ENCODE results near the gene ZNF236. TPM values are rescaled to one million over a fixed set of nuclear protein-coding genes. Genes with fewer than 3 reads are reported as not detected.

The ZNF236 gene
- polyA plus RNA-seq, 6 donors from 2014 or later: 6.1 to 14.8 (median 7.7) TPM

DNA sequence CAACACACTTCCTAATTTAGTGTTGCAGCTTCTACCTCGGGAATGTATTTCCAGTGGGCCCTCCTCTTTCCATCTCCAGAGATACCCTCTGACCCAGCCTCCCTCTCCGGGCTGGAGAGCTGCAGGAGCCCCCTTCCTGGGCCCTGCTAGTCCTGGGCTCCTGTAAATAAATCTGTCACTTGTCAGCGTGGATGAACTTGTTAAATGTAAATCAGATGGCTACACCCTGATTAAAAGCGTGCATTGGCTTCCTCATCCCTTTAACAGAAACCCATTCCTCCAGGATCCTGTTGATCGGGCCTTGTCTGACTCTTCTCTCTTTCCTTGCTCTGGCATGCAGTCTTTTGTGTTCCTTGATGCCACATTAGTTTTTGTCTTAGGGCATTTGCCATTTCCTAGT, 2.4 kb downstream of the ZNF236 start:
- H3K36me3 Mint-ChIP-seq: no peaks in the 10 kb centered on the region
- peak overlapping the region in 5 of 6 donors; percentile 12 to 93 (median 88) for H3K27ac Mint-ChIP-seq
- H3K27me3 Mint-ChIP-seq: no peaks in the 10 kb centered on the region
- peaks cover 0 to 2% (median 0%) of the 10 kb centered on the region in 7 donors for H3K9me3 Mint-ChIP-seq
- peak overlapping the region; percentile 22 to 93 (median 88) for H3K4me3 Mint-ChIP-seq
- ATAC-seq (ENCODE audit: low read depth in 2 of 2): no peak
- H3K4me1 Mint-ChIP-seq: peaks cover 29 to 64% (median 48%) of the 10 kb centered on the region in 3 donors
- DNase-seq: no peak

DNA sequence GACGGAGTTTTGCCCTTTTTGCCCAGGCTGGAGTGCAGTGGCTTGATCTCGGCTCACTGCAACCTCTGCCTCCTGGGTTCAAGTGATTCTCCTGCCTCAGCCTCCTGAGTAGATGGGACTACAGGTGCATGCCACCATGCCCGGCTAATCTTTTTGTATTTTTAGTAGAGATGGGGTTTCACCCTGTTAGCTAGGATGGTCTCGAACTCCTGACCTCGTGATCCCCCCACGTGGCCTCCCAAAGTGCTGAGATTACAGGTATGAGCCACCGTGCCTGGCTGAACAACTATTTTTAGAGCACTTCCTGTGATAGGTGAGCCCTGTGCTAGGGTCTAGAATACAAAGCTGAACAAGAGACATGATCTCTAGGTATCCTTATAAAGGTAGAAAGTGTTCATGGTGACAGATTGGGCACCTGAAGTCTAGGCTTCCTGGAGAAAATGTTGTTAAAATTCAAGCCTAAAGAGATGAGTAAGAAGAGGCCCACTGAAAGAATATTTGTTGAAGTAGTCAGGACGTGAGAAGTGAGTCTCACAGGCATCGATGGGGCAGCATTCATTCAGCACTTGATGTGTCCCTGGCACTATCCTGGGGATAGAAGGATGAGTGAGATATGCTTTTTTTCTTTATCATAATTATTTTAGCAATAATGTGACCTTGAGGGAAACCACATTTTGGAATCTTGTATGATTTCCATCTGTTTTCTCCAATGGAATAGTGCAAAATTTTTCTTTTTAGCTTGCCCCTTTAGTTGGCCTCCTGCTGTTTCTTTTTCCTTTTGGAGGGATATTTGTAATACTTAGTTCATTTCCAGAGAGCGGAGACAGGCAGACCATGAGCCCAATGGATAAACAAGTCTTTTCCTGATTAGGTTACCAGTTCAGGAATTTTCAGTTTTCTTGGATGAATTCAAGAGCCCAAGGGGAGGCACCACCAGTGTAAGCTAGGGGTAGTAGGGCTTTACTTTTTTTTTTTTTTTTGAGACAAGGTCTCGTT, 5.1 kb downstream of the ZNF236 start:
- H3K36me3 Mint-ChIP-seq: no peaks in the 10 kb centered on the region
- H3K27ac Mint-ChIP-seq: peak overlapping the region in 3 of 6 donors; percentile 8 to 86 (median 42)
- no peaks in the 10 kb centered on the region for H3K27me3 Mint-ChIP-seq
- DNase-seq (no peak), ATAC-seq (ENCODE audit: low read depth in 2 of 2) (no peak)
- peak overlapping the region in 2 of 8 donors; percentile 1 to 47 for H3K4me3 Mint-ChIP-seq
- peaks cover 19 to 59% (median 31%) of the 10 kb centered on the region in 3 donors for H3K4me1 Mint-ChIP-seq
- H3K9me3 Mint-ChIP-seq: peaks cover 0 to 2% (median 0%) of the 10 kb centered on the region in 7 donors

DNA sequence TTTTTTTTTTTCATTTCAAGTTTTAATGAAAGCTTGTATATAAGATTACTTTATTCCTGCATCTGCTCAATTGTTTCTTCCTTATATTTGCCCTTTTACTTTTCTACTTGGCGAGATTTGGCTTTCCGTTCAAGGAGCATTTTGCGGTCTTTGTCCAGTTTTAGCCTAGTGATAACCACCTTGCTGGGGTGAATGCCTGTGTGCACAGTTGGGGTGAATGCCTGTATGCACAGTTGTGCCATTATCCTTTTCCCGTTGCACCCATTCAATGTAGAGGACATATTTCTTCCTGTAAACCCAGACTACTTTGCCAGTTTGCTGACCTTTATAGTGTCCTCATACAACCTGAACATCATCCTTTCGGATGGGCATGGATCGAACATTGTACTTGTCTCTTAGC, 12.0 kb downstream of the ZNF236 start:
- peaks cover 18 to 21% (median 19%) of the 10 kb centered on the region in 3 donors for H3K4me1 Mint-ChIP-seq
- no peaks in the 10 kb centered on the region for H3K27me3 Mint-ChIP-seq
- no peak for DNase-seq
- ATAC-seq (ENCODE audit: low read depth in 2 of 2): no peak
- H3K9me3 Mint-ChIP-seq: peaks cover 0 to 2% (median 0%) of the 10 kb centered on the region in 7 donors
- H3K36me3 Mint-ChIP-seq: no peaks in the 10 kb centered on the region
- no peak overlapping the region for H3K4me3 Mint-ChIP-seq
- H3K27ac Mint-ChIP-seq: peak overlapping the region in 1 of 6 donors; percentile 40

DNA sequence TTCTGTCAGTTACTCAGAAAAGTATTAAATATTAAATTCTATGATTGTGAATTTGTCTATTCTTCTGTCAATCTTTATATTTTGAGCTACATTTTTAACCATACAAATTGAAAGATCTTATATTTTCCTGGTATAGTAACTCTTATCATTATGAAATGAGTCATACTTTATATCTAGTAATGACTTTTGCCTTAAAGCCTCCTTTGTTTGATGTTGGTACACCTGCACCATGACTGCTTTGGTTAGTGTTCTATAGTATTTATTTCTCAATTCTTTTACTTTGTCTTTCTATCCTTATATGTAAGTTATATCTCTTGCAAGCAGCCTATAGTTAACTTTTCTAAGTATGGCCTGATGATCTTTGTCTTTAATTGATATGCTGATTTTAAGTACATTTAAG, 13.0 kb downstream of the ZNF236 start:
- H3K9me3 Mint-ChIP-seq: peaks cover 0 to 2% (median 0%) of the 10 kb centered on the region in 7 donors
- ATAC-seq (ENCODE audit: low read depth in 2 of 2) (no peak), DNase-seq (no peak)
- H3K4me3 Mint-ChIP-seq: no peak overlapping the region
- no peaks in the 10 kb centered on the region for H3K27me3 Mint-ChIP-seq
- H3K4me1 Mint-ChIP-seq: peaks cover 19 to 28% (median 23%) of the 10 kb centered on the region in 3 donors
- no peak overlapping the region for H3K27ac Mint-ChIP-seq
- no peaks in the 10 kb centered on the region for H3K36me3 Mint-ChIP-seq

DNA sequence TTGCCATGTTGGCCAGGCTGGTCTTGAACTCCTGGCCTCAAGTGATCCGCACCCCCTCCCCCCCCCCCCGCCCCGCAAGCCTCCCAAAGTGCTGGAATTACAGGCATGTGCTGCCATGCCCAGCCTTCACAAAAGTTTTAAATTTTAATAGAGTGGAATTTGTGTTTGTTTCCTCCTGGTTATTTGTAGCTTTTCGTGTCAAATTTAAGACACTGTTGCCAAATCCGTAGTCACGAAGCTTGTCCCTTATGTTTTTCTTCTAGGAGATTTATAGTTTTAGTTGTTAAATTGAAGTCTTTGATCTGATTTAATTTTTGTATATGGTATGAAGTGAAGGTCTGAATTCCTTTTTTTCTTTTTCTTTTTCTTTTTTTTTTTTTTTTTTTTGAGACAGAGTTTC, 14.7 kb downstream of the ZNF236 start:
- H3K4me3 Mint-ChIP-seq: no peak overlapping the region
- H3K27me3 Mint-ChIP-seq: no peaks in the 10 kb centered on the region
- H3K9me3 Mint-ChIP-seq: no peaks in the 10 kb centered on the region
- peaks cover 21 to 30% (median 24%) of the 10 kb centered on the region in 3 donors for H3K4me1 Mint-ChIP-seq
- no peak overlapping the region for H3K27ac Mint-ChIP-seq
- no peak for DNase-seq
- no peak for ATAC-seq (ENCODE audit: low read depth in 2 of 2)
- H3K36me3 Mint-ChIP-seq: no peaks in the 10 kb centered on the region

DNA sequence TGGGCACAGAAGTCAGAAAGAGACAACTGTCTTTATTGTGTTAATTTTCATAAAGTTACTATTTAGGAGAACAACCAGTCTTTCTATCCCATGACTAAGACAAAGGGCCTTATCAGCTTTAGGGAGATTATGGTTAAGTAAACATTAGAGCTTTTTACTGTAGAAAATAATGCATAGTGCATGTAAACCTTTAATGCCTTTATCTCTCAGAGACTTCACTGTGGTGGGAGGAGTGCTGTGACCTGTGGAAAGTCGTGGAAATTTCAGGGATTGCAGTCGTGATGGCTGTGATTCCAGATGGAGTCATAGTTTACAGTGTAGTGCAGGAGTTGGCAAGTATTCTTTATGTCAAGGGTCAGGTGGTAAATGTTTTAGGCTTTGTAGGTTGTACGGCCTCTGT, 15.8 kb downstream of the ZNF236 start:
- Mint-ChIP-seq H3K4me3 (no peak overlapping the region), H3K36me3 (no peaks in the 10 kb centered on the region), H3K27ac (peak overlapping the region in 1 of 6 donors; percentile 16), H3K9me3 (no peaks in the 10 kb centered on the region), H3K27me3 (no peaks in the 10 kb centered on the region), H3K4me1 (peaks cover 20 to 30% (median 22%) of the 10 kb centered on the region in 3 donors)
- ATAC-seq (ENCODE audit: low read depth in 2 of 2): no peak
- no peak for DNase-seq

DNA sequence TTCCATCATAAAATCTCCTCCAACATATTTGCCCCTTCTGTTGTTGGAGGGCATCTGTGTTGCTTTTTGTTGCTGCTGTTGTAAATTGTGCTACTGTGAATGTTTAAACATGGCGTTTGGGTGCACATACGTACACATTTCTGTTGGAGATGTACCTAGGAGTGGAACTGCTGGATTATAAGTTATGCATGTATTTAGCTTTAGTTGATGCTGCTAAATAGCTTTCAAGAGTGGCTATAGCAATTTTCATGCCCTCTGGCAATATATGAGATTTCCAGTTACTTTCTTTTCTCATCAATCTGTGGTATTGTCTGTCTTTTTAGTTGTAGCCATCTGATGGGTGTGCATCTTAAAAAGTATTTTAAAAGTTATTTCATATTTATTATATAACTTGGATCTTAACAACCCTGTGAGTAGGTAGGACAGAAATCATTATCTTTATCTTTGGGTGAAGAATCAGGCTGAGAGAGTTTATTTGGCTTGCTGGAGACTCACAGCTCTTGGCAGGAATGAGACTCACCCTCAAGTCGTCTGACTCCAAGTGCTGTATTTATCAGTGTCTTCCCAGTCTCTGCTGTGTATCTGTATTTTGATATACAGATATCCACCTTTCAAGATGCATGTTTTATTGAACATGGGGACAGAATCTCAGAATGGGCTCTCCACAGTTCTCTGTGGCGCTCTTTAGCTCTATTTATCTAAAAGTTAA, 16.9 kb downstream of the ZNF236 start:
- H3K27me3 Mint-ChIP-seq: no peaks in the 10 kb centered on the region
- no peaks in the 10 kb centered on the region for H3K9me3 Mint-ChIP-seq
- DNase-seq (no peak), ATAC-seq (ENCODE audit: low read depth in 2 of 2) (no peak)
- peaks cover 26 to 31% (median 30%) of the 10 kb centered on the region in 3 donors for H3K4me1 Mint-ChIP-seq
- H3K36me3 Mint-ChIP-seq: no peaks in the 10 kb centered on the region
- no peak overlapping the region for H3K27ac Mint-ChIP-seq
- H3K4me3 Mint-ChIP-seq: no peak overlapping the region

DNA sequence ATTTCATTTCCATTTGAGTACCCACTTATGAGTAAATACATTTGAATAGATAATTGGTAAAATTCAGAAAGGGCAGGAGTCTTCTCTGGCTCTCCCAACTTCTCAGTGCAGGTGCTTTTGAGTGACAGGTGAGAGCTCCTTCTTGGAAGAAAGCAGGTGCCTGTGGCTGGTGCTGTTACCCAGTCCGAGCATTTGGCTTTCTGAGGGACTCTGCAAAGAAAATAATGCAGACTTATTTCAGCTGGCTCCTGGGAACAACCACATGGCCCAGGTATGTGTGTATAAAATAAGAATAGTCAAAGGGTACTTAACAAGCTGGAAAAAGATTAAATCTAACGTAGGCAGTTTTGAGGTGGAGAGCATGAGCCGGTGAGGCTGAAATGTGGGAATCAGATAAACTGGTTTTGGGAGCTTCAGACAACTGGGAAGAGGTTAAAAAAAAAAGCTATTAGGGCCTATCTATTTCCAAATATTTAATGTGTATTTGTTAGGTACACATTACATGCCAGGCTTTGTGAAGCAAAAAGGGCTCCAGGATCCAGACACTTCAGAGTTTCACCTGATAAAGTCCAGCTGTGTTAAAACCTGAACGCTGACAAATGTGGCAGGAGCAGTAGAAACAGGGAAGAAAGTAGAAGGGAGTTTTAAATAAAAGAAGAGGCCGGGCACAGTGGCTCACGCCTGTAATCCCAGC, 20.6 kb downstream of the ZNF236 start:
- no peaks in the 10 kb centered on the region for H3K9me3 Mint-ChIP-seq
- DNase-seq (no peak), ATAC-seq (ENCODE audit: low read depth in 2 of 2) (no peak)
- H3K36me3 Mint-ChIP-seq: no peaks in the 10 kb centered on the region
- H3K27ac Mint-ChIP-seq: peak overlapping the region in 1 of 6 donors; percentile 56
- H3K4me1 Mint-ChIP-seq: peaks cover 32 to 37% (median 36%) of the 10 kb centered on the region in 3 donors
- H3K4me3 Mint-ChIP-seq: no peak overlapping the region
- no peaks in the 10 kb centered on the region for H3K27me3 Mint-ChIP-seq

DNA sequence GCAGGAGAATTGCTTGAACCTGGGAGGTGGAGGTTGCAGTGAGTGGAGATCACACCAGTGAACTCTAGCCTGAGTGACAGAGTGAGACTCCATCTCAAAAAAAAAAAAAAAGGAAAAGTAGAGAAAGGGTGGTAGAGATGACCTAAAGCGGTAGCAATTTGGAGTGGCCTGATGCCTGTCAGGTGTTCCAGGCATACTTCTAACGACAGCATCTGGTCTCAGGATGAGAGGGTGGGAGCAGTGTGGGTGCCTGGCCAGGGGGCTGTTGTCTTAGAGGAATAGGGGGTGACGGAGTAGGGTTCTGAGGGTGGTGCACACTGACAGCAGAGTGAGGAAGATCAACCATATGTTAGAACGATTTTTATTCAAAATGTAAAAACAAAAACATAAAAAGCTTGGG, 21.8 kb downstream of the ZNF236 start:
- H3K4me1 Mint-ChIP-seq: peaks cover 25 to 29% (median 28%) of the 10 kb centered on the region in 3 donors
- peak overlapping the region in 1 of 6 donors; percentile 10 for H3K27ac Mint-ChIP-seq
- no peak overlapping the region for H3K4me3 Mint-ChIP-seq
- H3K27me3 Mint-ChIP-seq: no peaks in the 10 kb centered on the region
- ATAC-seq (ENCODE audit: low read depth in 2 of 2) (no peak), DNase-seq (no peak)
- H3K36me3 Mint-ChIP-seq: no peaks in the 10 kb centered on the region
- no peaks in the 10 kb centered on the region for H3K9me3 Mint-ChIP-seq

DNA sequence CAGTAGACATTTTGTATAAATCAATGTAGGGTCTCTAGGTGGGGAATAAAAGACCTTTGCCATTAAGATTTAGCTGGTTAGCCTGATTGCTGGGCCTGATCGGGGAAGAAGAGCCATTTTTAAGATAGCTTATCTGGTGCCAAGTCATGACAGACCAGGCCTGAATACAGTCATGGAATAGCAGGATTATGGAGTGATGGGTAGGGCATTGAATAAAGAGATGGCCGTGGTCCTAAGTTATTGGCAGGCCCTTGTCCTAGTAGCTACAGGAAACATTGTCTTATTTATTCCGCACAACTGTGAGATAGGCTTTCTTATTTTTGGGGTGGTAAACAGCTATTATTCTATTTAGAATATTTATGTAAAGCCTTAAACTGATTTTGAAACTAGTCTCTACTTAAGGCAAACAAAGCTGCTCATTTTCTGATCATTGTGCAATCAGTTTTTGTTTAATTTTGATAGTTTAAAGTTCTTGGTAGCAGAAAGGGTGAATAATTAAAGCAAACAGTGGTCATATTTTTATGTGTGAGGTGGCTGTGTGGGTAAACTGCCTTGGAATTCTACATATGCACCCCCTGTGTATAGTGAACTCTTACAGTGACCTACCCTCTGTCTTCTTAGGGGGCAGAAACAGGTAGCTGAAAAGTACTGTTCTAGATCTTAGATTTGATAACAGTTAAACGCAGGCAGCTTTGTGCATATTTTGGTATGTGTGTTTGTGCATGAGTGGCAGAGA, 22.6 kb downstream of the ZNF236 start:
- Mint-ChIP-seq H3K9me3 (no peaks in the 10 kb centered on the region), H3K4me3 (no peak overlapping the region), H3K27me3 (no peaks in the 10 kb centered on the region), H3K27ac (peak overlapping the region in 1 of 6 donors; percentile 70), H3K36me3 (no peaks in the 10 kb centered on the region), H3K4me1 (peaks cover 23 to 26% (median 25%) of the 10 kb centered on the region in 3 donors)
- DNase-seq (no peak), ATAC-seq (ENCODE audit: low read depth in 2 of 2) (no peak)

DNA sequence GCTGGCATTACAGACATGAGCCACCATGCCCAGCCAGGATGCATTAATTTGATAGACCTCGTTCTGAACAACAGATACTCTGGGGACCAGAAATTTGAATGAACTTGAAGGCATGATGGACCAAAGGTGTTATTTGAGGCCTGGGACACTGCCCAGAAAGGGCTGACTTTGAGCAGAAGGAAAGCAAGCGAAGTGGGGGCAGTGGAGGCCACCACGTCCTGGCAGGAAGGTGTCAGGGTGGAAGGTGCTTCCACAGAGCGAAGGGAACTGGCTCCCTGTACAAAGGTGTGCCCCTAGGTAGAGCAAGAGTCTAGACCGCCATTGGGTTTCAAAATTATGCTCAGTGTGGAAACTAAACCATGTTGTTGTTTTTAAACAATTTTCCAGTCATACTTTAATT, 23.9 kb downstream of the ZNF236 start:
- no peak for ATAC-seq (ENCODE audit: low read depth in 2 of 2)
- no peaks in the 10 kb centered on the region for H3K9me3 Mint-ChIP-seq
- H3K27ac Mint-ChIP-seq: peak overlapping the region in 3 of 6 donors; percentile 27 to 67 (median 48)
- H3K4me1 Mint-ChIP-seq: peaks cover 16 to 22% (median 20%) of the 10 kb centered on the region in 3 donors
- H3K27me3 Mint-ChIP-seq: no peaks in the 10 kb centered on the region
- H3K36me3 Mint-ChIP-seq: no peaks in the 10 kb centered on the region
- H3K4me3 Mint-ChIP-seq: no peak overlapping the region
- DNase-seq: no peak

DNA sequence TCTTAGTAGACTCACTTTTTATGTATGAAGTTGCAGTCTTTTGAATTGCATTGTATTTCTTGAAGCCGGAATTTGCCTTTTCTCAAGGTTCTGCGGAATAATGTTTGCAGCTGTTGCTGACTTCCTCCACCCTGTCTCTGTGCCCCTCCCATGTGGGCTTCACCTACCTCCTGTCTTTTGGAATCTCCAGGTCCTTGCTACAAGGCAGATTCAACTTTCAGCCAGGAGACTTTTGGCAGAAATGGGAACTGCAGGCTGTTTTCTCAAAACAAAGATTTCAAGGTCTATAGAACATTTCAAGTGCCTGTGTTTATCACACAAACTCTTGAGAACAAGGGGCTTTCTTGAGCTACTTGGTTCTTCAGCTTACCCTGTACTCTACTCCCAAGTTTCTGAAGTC, 25.6 kb downstream of the ZNF236 start:
- no peaks in the 10 kb centered on the region for H3K9me3 Mint-ChIP-seq
- peaks cover 15 to 22% (median 20%) of the 10 kb centered on the region in 3 donors for H3K4me1 Mint-ChIP-seq
- no peak overlapping the region for H3K27ac Mint-ChIP-seq
- no peak for DNase-seq
- ATAC-seq (ENCODE audit: low read depth in 2 of 2): no peak
- no peak overlapping the region for H3K4me3 Mint-ChIP-seq
- no peaks in the 10 kb centered on the region for H3K27me3 Mint-ChIP-seq
- peaks cover 0 to 13% of the 10 kb centered on the region in 2 donors for H3K36me3 Mint-ChIP-seq

All from naive B cell (primary cell).